ENCODE measurements around the gene CLEC2A.
"Not testable (repeated sequence)": the region's sequence is repeated elsewhere in the genome, so short reads cannot be mapped to it uniquely, and the experiment has no call there.

The CLEC2A gene

GRCh38 chr12:9888665-9889273 lies 43.4 kb downstream of the CLEC2A start:
- DNase-seq (ENCODE audit: low read depth): no peak
- TF ChIP-seq CTCF (conservative IDR thresholded peaks at IDR 0.05; ENCODE audit: low read depth, low read length): no peak
- H3K4me3 ChIP-seq (ENCODE audit: low read length): no peak overlapping the region

GRCh38 chr12:9883175-9883574 lies 49.0 kb downstream of the CLEC2A start:
- TF ChIP-seq CTCF (conservative IDR thresholded peaks at IDR 0.05; ENCODE audit: low read depth, low read length): no peak
- DNase-seq (ENCODE audit: low read depth): no peak

DNA sequence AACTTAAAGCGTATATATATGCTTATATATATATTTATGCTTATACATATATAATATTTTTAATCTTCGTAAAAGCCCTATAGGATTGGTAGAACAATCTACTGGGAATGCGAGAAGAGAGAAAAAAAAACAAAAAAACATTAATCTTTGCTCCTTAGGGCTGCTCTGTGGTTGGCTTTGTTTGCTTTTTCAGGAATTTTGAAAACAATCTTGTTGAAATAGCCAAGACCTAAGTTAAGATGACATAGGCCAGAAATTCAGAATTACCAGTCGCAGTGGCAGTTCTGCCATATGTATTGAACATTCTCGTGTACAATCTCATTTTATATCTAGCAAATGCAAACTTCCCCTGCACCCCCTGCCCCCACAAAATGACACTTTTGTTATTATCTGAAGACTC lies 50.2 kb downstream of the CLEC2A start:
- no peak for DNase-seq (ENCODE audit: low read depth)
- no peak for TF ChIP-seq CTCF (conservative IDR thresholded peaks at IDR 0.05; ENCODE audit: low read depth, low read length)

More at GRCh38 chr12:9883175-9883574, 49.0 kb downstream of the CLEC2A start:
- H3K4me3 ChIP-seq (ENCODE audit: low read length): no peak overlapping the region

DNA sequence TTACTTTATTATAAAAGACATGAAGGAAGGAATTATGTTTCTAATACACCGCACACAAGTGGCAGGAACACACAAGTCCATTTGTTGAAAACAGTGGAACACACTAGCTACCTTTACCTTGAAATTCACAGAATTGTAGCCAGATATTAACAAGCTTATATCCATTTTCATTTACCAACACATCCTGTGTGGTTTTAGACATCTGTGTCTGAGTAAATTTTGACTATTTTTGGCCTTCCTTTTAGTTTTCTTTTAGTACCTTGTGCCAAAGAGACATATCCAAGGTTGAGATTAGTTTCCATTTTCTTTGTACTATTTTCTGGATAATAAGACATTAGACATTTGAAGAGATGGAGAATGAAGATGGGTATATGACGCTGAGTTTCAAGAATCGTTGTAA lies 50.9 kb downstream of the CLEC2A start, which contains the start of gene KLRF2:
Gene KLRF2, plus strand, starts transcription at position 244 of the 400 bp plus-strand sequence. Its CDS starts 107 bp downstream, at position 351.
- H3K4me3 ChIP-seq (ENCODE audit: low read length): no peak within 1 kb of the TSS
- DNase-seq (ENCODE audit: low read depth): no peak
- no peak for TF ChIP-seq CTCF (conservative IDR thresholded peaks at IDR 0.05; ENCODE audit: low read depth, low read length)

More for the DNA sequence above, 50.2 kb downstream of the CLEC2A start:
- no peak overlapping the region for H3K4me3 ChIP-seq (ENCODE audit: low read length)

DNA sequence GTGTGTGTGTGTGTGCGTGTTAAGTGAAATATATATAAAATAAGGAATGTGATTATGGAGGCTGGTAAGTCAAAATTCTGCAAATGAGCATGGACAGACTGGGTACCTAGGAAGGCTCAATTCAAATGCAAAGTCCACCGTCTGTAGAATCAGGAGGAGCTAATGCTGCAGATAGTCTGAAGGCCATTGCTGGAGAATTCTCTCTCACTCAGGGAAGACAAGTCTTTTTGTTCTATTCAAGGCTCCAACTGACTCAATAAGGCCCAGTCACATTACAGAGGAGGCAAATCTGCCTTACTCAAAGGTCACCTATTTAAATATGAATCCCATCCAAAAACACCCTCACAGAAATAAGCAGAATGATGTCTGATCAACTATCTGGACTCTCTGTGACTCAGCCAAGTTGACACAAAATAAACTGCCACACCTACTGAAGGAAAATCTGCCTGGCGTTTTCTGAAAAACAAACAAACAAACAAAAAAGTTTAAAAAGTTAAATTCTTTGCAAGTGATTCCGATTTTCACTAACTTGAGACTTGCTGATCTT lies 51.6 kb downstream of the CLEC2A start:
- no peak for TF ChIP-seq CTCF (conservative IDR thresholded peaks at IDR 0.05; ENCODE audit: low read depth, low read length)
- no peak for DNase-seq (ENCODE audit: low read depth)
- H3K4me3 ChIP-seq (ENCODE audit: low read length): no peak overlapping the region

GRCh38 chr12:9876120-9876519 lies 56.0 kb downstream of the CLEC2A start:
- not testable (repeated sequence) for DNase-seq (ENCODE audit: low read depth); H3K4me3 ChIP-seq (ENCODE audit: low read length)

DNA sequence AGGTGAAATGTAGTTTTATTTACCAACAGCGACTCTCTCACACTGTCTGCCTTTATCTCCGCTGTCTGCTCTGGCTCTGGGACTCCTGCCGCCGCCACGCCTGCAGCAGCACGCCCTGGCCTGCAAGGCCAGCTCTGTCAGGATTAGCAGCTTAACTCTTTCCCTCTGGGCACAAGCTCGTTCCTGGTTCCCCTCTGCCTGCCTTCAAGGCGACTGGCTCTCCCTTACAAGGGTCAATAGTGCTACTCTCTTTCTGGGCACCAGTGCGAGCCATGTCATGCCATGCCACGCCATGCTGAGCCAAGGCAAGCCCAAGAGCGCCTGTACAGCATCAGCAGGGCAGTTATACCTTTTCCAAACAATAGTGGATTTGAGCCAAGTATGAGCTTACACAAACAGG lies 59.4 kb downstream of the CLEC2A start:
- H3K4me3 ChIP-seq (ENCODE audit: low read length): no peak overlapping the region
- TF ChIP-seq CTCF (conservative IDR thresholded peaks at IDR 0.05; ENCODE audit: low read depth, low read length): no peak
- no peak for DNase-seq (ENCODE audit: low read depth)

Data from retinal pigment epithelial cell (primary cell).